Ishikawa (cell line): ENCODE results near the gene PIK3CD.

ENCODE experiments used
- CEBPB ChIP-seq: IDR thresholded peaks from 2 replicates; pipeline ENCODE4 v1.6.1; 2012
- CREB1 ChIP-seq: IDR thresholded peaks from 2 replicates; pipeline ENCODE4 v1.6.1; 2012; ENCODE audit warnings: low read depth
- EGR1 ChIP-seq: IDR thresholded peaks from 2 replicates; pipeline ENCODE4 v1.6.1; 2012
- EP300 ChIP-seq: IDR thresholded peaks from 2 replicates; pipeline ENCODE4 v1.6.1; 2012; ENCODE audit warnings: borderline replicate concordance
- FOXM1 ChIP-seq: IDR thresholded peaks from 2 replicates; pipeline ENCODE4 v1.6.1; 2012; ENCODE audit warnings: low read depth, borderline replicate concordance
- MAX ChIP-seq: IDR thresholded peaks from 2 replicates; pipeline ENCODE4 v1.6.1; 2012
- NFIC ChIP-seq: IDR thresholded peaks from 2 replicates; pipeline ENCODE4 v1.6.1; 2012
- RAD21 ChIP-seq: IDR thresholded peaks from 2 replicates; pipeline ENCODE4 v1.6.1; 2012; ENCODE audit warnings: low read depth
- REST ChIP-seq: IDR thresholded peaks from 2 replicates; pipeline ENCODE4 v1.6.1; 2012; ENCODE audit warnings: low read depth, mild to moderate bottlenecking
- TAF1 ChIP-seq: IDR thresholded peaks from 2 replicates; pipeline ENCODE4 v1.6.1; 2012; ENCODE audit warnings: low read depth, mild to moderate bottlenecking
- TCF12 ChIP-seq: IDR thresholded peaks from 2 replicates; pipeline ENCODE4 v1.6.1; 2012; ENCODE audit warnings: low read depth
- TEAD4 ChIP-seq: IDR thresholded peaks from 2 replicates; pipeline ENCODE4 v1.6.1; 2012
- USF1 ChIP-seq: IDR thresholded peaks from 2 replicates; pipeline ENCODE4 v1.6.1; 2012
- YY1 ChIP-seq: IDR thresholded peaks from 2 replicates; pipeline ENCODE4 v1.6.1; 2012; ENCODE audit warnings: low read depth
- ZBTB7A ChIP-seq: IDR thresholded peaks from 2 replicates; pipeline ENCODE4 v1.6.1; 2012; ENCODE audit warnings: low read depth

The PIK3CD gene

GRCh38 chr1:9606948-9607347, 44.6 kb upstream of the PIK3CD start:
- TF ChIP-seq RAD21 (no peak), ZBTB7A (no peak), FOXM1 (no peak), NFIC (no peak), YY1 (no peak), MAX (no peak), REST (no peak)

- no peak for TF ChIP-seq NFIC
- no peak for TF ChIP-seq TEAD4
- no peak for TF ChIP-seq TAF1
- TF ChIP-seq CEBPB = no peak
- no peak for TF ChIP-seq FOXM1
- no peak for TF ChIP-seq CREB1
- no peak for TF ChIP-seq ZBTB7A
Observed at GRCh38 chr1:9607352-9607751, 44.2 kb upstream of the PIK3CD start.

- TF ChIP-seq RAD21 = no peak
Observed at GRCh38 chr1:9609998-9610397, 41.5 kb upstream of the PIK3CD start.

- no peak for TF ChIP-seq USF1
- TF ChIP-seq ZBTB7A = no peak
- no peak for TF ChIP-seq TCF12
- no peak for TF ChIP-seq EGR1
- no peak for TF ChIP-seq YY1
- no peak for TF ChIP-seq EP300
- TF ChIP-seq TEAD4 = no peak
- TF ChIP-seq CEBPB = no peak
- no peak for TF ChIP-seq NFIC
- no peak for TF ChIP-seq RAD21
- no peak for TF ChIP-seq MAX
Observed at GRCh38 chr1:9610548-9610947, 41.0 kb upstream of the PIK3CD start.

GRCh38 chr1:9611716-9612115, 39.8 kb upstream of the PIK3CD start:
- no peak for TF ChIP-seq EP300
- TF ChIP-seq TCF12 = no peak
- TF ChIP-seq TEAD4 = no peak
- TF ChIP-seq NFIC = no peak
- TF ChIP-seq CEBPB = no peak
- no peak for TF ChIP-seq USF1
- TF ChIP-seq CREB1 = no peak
- no peak for TF ChIP-seq TAF1
- no peak for TF ChIP-seq REST
- no peak for TF ChIP-seq FOXM1
- TF ChIP-seq ZBTB7A = no peak
- TF ChIP-seq MAX = no peak

GRCh38 chr1:9612162-9612845, 39.2 kb upstream of the PIK3CD start:
- TF ChIP-seq YY1 = no peak
- TF ChIP-seq RAD21 = no peak
- TF ChIP-seq FOXM1 = no peak
- no peak for TF ChIP-seq REST
- TF ChIP-seq USF1 = no peak
- TF ChIP-seq TEAD4 = no peak
- no peak for TF ChIP-seq EP300
- no peak for TF ChIP-seq EGR1
- no peak for TF ChIP-seq CEBPB
- no peak for TF ChIP-seq CREB1
- TF ChIP-seq MAX = no peak
- no peak for TF ChIP-seq ZBTB7A
- no peak for TF ChIP-seq TAF1
- TF ChIP-seq TCF12 = no peak
- no peak for TF ChIP-seq NFIC
